ENCODE measurements around the gene CACNA1S.
A peak's percentile ranks its signal among the peaks of the same experiment; 100 is the strongest.

Gene CACNA1S

DNA sequence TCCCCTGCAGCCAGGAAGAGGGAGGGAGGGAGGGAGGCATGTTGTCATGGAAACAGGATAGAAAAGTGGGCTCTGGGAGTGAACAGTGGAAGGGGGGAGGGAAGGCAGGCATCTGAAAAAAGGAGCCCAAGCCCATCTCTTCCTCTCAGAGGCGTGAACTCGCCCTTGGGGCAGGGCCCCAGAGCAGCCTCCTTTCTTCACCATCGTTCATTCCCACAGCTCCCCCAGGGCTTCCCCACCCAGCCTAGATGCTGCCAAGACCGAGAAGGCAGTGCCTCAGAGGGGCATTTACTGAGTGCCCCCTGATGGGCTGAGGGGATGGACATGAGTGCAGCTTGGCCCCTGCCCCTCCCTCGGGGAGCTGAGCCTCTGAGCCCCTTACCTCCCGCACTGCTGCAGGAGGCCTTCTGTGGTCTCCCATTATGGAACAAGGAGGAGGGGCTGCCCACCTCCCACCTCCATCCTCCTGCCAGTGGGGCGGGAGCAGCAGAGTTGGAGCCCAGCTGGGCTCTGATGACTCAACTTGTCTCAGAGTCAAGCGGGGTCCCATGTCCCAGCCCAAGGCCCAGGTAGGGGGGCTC, 49.6 kb downstream of the CACNA1S start:
- no peak for DNase-seq (ENCODE audit: low read depth)

GRCh38 chr1:201061886-201062285, 50.3 kb downstream of the CACNA1S start:
- DNase-seq (ENCODE audit: low read depth), result no peak

- no peak for DNase-seq (ENCODE audit: low read depth)
Measured at GRCh38 chr1:201061049-201061448, 51.2 kb downstream of the CACNA1S start.

GRCh38 chr1:201060586-201060985, 51.6 kb downstream of the CACNA1S start:
- DNase-seq (ENCODE audit: low read depth), result no peak

DNA sequence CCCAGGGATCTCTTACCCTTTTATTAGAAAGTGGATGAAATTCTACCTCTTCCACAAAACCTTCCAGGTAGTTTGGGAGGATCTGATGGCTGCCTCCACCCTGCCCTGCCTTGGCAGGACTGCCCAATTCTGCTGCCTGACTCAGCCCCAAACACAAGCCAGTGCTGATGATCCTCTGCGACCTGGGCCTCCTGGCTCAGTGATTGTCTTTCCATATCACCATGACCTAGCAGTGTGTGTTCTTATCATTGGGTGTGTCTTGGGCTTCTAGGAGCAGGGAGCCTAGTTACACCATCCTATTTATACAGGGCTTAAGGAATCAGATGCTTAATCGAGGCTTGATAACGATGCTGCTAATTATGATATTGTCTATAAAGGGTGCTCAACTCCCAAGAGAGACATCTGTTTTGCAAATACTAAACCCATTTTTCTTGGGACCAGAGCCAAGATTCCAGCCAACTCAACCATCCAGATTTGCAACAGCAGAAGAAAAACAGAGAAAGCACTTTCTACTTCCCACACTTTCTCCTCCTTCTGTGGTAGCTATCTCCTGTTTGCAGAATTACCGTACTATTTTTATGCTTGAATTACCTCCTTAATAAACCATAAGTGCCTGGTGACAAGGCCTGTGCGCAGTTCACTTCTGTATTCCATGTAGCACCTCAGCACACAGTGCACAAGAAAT, 52.2 kb downstream of the CACNA1S start:
- DNase-seq (ENCODE audit: low read depth), result no peak

DNA sequence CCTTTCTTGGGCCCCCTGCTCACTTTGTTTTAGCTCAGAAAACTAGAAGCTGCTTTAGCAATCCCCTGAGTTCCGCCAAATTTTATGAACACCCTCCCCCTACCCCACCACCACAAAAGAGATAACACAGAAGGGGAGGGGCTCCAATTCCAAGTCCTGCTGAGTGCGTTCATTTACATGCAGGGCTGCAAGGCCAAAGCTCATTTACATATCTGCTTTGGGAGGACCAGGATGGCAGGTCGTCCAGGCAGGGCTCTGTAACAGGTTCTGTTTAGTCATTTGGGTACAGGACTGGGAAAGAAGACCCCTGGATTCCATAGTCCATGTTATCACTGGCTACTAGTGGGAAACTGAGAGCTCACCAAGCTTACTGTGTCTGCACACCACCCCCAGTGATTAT, 52.8 kb downstream of the CACNA1S start:
- no peak for DNase-seq (ENCODE audit: low read depth)

DNA sequence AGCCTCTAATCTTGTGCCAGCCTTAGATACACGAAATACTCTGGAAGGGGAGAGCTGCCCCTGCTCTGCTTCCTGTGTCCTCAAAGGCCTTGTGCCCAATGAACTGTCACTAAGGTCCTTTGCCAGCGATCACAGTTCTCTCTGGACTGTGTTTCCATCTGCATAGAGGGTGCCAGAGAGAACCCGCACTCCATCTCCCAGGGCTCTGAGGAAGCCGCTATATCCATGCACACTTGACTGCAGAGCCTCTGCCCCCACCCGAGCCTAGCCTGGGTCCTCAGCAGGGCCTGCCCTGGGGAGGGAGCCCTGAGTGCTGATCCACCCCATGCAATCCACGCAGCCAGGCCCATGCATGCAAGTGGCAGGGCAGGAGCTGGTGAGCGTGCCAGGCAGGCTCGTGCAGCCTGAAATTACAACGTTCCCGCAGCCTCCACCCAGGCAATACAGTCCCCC, 58.1 kb downstream of the CACNA1S start:
- DNase-seq (ENCODE audit: low read depth), result no peak

DNA sequence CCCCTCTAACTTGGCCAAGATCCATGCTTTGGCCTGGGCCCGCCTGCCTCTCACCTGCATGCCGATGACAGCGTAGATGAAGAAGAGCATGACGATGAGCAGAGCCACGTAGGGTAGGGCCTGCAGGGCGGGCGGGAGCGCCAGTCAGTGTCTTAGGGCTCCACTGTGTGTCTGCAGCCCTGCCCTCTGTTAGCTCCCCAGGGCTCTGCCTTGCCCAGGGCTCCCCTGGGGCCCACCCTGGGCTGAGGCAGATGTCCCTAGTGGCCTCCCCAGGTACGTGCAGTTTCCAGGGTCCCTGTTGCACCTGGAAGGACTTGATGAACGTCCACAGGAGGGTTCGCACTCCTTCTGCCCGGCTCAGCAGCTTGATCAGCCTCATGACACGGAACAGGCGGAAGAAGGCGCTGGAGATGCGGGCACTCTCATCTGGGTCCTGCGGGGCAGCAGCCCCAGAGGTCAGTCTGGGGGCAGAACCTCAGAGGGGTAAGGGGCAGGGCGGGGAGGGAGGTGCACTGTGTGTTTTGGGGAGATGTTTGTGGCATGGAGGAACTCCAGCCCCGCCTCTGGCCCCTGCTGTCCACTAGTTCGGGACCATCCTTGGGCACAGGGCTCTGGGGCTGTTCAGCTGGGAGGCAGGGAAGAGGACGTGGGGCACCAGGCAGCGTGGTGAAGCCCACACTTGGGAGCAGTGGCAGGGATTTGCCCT, 58.9 kb downstream of the CACNA1S start:
- no peak for DNase-seq (ENCODE audit: low read depth)

DNA sequence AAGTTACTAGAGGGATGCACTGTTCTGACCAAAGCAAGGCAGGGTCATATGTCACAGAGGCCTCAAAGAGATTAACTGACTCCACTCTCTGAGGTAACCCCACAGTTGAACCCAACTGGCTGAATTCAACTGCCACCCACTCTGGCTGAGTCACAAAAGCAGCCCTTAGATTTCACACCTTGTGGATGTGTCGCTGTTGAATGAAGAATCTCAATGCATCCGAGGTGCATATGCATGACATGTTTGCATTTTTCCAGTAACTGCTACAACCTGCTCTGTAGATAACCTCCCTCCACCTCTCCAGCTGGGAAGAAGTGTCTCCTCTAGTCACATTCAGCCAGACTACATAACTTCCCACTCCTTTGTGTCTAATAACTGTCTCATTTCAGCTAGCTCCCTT, 60.8 kb downstream of the CACNA1S start:
- no peak for DNase-seq (ENCODE audit: low read depth)

DNA sequence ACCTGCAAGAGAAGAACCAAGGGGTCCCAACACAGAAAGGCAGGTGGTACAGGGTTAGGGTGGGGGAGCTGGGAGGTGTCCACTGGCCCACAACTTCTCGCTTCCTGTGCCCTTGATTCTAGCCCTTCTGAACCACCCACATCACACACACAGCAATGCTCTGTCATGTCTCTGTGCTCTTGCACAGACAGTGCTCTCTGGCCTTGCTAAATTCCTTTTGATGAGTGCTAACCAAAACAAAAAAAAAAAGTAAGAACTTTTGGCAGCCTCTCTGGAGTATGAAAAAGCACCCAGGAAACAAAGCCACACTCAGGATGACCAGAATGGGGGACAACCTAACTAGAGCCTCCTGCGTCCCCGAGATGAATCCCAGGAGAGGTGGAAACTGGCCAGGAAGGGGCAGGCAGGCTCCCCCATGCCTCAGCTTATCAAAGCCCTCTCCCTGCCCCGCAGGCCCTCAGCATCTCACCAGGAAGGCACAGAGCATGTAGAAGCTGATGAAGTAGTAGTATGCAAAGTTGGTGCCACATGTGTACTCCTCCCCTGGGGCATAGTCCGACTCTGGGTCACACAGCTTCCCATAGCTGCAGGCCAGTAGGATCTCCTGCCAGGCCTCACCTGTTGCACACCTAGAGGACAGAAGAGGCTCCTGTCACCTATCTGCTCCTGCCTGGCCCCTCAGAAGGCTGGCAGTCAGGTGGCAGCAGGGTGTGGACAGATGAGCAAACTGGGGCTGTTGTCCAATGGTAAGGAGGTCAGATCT, 61.5 kb downstream of the CACNA1S start:
- DNase-seq (ENCODE audit: low read depth), result no peak

- DNase-seq (ENCODE audit: low read depth), result no peak
Measured at GRCh38 chr1:201049248-201049831, 62.9 kb downstream of the CACNA1S start.

- no peak for DNase-seq (ENCODE audit: low read depth)
Measured at GRCh38 chr1:201048521-201048920, 63.7 kb downstream of the CACNA1S start.

DNA sequence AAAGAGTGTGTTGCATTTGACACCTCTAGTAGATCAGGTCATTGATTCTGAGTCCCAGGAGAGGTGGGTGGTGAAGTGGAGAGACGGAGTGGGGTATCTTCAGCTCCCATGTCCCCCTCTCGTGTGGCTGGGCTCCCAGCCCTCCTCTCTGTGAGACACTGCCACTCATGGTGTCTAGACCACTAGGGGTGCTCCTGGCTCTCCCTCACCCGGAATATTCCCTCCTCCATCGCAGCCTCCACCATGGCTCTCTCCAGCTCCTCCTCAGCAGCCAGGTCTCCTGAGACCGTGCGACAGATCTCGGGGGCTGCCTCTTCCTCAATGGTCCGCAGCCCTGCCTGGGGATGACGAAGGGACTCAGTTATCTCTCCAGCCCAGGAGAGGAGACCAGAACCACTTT, 68.1 kb downstream of the CACNA1S start:
- no peak for DNase-seq (ENCODE audit: low read depth)

DNA sequence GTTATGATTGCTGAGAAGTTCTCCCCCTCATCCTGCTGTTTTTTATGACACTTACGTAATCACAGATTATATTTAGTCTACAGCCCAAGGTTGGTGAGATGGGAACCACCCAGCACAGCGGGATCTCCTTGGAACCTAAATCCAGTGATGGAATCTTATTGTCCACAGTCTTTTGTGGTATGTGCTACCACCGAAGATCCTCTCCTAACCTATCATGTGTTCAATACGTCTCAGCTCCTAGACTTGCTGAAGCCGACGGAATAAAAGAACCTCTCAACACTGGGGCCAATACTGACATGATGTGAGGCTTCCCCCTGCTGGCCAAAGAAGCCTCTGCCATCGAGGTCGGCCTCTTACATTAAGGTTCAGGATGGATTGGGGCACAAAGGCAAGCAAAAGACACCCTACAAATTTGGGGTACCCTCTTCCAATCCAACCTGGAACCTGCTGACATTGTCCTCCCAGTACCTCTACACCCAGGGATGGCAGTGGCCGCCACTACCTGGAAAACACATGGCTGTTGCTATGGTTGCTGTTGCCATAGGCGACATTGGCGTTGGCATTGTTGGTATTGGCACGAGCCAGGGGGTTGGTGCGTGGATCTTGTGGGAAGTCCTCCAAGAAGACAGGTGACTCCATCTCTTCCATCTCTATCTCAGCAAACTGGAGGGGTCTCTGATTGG, 69.3 kb downstream of the CACNA1S start:
- peak; percentile 58 for DNase-seq (ENCODE audit: low read depth)

GRCh38 chr1:201041011-201041410, 71.2 kb downstream of the CACNA1S start:
- DNase-seq (ENCODE audit: low read depth), result no peak

DNA sequence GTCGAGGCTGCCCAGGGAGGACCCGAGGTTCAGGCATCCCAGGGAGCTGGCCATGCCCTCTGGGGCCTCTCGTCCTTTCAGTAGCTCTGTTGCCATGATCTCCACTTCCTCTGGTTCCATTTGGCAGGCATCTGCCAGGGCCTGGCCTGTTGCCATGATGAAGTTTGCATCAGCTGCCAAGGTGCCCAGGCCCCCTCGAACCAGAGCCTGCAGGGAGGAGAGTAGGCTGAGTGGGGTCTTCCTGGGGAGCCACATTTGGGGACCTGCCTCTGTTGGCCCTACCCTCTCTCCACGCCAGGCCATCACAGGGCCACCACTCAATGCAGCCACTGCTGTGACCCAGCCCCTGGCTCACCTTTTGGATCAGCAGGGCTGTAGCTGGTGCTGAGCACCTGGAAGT, 72.3 kb downstream of the CACNA1S start:
- DNase-seq (ENCODE audit: low read depth), result no peak

DNA sequence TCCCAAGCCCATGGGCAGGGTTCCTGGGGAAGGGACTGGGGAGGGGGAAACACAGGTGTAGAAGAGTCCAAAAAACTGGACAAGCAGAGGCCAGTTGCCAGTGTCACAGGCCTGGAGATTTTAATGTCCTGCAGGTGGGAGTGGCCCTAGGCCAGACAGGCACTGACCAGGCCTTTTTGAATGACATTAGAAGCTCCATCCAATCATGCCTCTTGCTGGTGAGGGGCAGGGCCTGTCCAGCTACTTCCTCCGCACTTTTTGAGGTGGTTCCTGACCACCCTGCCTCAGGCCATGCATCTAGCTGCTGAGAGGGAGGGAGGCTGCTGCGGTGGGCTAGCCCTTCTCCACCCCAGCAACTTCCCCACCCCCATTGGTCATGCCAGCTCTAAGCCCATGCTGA, 72.8 kb downstream of the CACNA1S start:
- no peak for DNase-seq (ENCODE audit: low read depth)

DNA sequence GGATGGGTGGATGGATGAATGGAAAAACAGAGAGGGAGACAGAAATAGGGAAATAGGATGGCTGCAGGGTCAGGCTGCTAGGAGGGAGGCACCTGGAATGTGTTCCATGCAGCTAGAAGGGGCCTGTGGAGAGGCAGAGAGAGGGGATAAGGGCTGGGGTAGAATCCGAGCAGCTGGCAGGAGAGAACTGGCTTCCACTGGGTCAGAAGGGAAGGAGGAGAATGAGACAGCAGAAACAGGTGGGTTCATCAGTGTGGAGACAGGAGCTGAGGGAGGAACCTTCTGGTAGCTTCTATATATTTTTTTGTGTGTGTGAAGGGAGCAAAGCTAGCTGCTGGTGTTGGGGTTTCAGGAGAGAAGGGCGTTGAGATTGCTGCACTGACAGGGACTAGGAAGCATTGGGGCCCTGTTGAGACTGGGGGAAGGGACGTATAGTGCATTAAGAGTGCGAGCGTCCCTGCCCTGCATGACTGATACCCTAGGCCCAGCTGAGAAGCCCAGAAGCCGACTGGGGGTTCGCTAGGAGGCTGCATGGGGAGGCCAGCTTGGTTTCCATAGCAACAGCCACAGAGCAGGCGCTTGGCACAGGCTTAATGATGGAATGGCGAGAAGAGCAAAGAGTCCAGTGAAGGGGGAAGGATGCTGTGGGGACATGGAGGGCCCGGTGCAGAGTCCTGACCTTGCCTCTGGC, 73.9 kb downstream of the CACNA1S start:
- no peak for DNase-seq (ENCODE audit: low read depth)

DNA sequence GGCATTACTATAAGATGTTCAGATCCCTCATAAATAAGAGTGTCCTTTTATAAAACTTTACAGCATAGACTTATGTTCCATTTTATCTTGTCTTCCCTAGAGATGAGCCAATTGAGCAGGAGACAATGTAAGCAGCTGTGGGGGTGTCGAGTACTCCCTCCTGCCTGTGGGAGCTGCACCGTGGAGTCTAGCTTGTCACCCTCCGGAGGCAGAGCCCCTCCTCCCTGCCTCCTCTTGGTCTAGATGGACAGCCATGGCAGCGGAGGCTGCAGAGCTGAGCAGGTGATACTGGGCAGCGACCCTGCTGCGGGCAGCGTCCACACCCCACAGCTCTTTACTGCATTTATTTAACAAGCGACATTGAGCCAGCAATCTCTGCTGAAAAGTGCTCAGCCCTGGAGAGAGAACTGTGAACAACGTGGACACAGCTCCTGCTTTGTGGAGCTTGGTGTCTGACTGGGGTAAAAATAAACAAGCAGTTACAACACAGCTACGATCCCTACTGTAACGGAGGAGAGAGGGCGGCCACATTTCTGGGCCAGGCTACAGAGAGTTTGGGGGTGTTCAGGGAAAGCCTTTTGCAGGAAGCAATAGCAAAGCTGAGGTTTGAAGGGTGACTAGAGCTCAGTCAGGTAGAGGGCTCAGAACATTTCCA, 75.9 kb downstream of the CACNA1S start:
- DNase-seq (ENCODE audit: low read depth), result no peak

GRCh38 chr1:201034671-201035070, 77.6 kb downstream of the CACNA1S start:
- no peak for DNase-seq (ENCODE audit: low read depth)

DNA sequence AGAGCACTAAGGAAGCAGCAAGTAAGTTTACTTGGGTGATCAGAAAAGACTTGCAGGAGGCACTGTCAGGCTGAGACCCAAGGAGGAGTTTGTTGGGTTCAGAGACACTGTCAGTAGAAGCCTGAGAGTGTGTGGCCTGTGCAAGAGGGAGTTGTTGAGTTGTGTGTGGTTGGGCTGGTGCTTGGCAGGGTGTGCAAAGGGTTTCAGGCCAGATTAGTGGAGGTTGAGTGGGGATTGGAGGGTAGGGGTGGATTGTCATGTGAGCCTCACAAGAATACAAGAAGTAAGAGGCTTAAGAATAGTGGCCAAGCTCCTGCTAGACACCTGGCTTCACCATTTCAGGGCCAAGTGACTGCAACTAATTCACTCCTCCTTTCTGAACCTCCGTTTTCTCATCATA, 79.8 kb downstream of the CACNA1S start:
- no peak for DNase-seq (ENCODE audit: low read depth)
